GM12892 (cell line): Measurements from ENCODE around the gene CNGA3.

ENCODE experiments used
- POLR2A ChIP-seq: IDR thresholded peaks from 2 replicates; pipeline ENCODE4 v1.6.1; 2011; ENCODE audit warnings: low read depth, low read length, control low read depth
- POLR2AphosphoS5 ChIP-seq: IDR thresholded peaks from 2 replicates; pipeline ENCODE4 v1.6.1; 2011; ENCODE audit warnings: low read depth, low read length, control low read depth
- TAF1 ChIP-seq: IDR thresholded peaks from 2 replicates; pipeline ENCODE4 v1.6.1; 2011; ENCODE audit warnings: low read depth, mild to moderate bottlenecking, control low read depth, low read length, borderline replicate concordance

- TF ChIP-seq TAF1 (no peak), POLR2A (no peak), POLR2AphosphoS5 (no peak)
These were observed 5.0 kb upstream of the CNGA3 start for GRCh38 chr2:98341241-98341640.
